H1 (cell line): ENCODE measurements around the gene SLC6A20. TPM values are rescaled to one million over a fixed set of nuclear protein-coding genes. Genes with fewer than 3 reads are reported as not detected.

ENCODE experiments used
- CTCF ChIA-PET: fragments of 300-600 bp; sonication (Branson Sonifier 250); formaldehyde crosslinking; loops from one replicate; lab custom pipeline; 2021; ENCODE audit not compliant: partially characterized antibody; lab: Charles Lee
- POLR2A ChIA-PET: fragments of 300-600 bp; sonication (Branson Sonifier 250); formaldehyde crosslinking; loops from one replicate; lab custom pipeline; 2021; ENCODE audit warnings: inconsistent platforms; ENCODE audit not compliant: partially characterized antibody; lab: Charles Lee
- DNase-seq, 2 experiments: peaks; one replicate each; pipeline versions ENCODE4 v3.0.0 to v3.0.0-alpha.2; 2010 to 2022; ENCODE audit warnings: low spot score in 2 of 2, low read depth in 1 of 2, mixed read lengths in 1 of 2
- FAIRE-seq: peaks from 2 replicates; lab custom pipeline; 2011; peaks lifted over from hg19 to GRCh38; lab: Jason Lieb, UNC
- H2AFZ ChIP-seq: 2 replicates; pipeline ENCODE4 v1.8.1; 2012; ENCODE audit warnings: low read length, inconsistent platforms
- H2AK5ac ChIP-seq: 2 replicates; pipeline ENCODE4 v1.6.1; 2013; ENCODE audit warnings: low read depth, low read length
- H2BK120ac ChIP-seq: replicated peaks from 2 replicates; pipeline ENCODE3; 2013; ENCODE audit warnings: low read depth, low read length, inconsistent platforms
- H2BK12ac ChIP-seq: 2 replicates; pipeline ENCODE4 v1.6.1; 2013; ENCODE audit warnings: low read depth, low read length
- H2BK15ac ChIP-seq: 2 replicates; pipeline ENCODE4 v1.6.1; 2013; ENCODE audit warnings: low read length
- H2BK20ac ChIP-seq: 2 replicates; pipeline ENCODE4 v1.6.1; 2013; ENCODE audit warnings: low read length
- H2BK5ac ChIP-seq: 2 replicates; pipeline ENCODE4 v1.6.1; 2013; ENCODE audit warnings: low read depth, low read length
- H3K14ac ChIP-seq: 2 replicates; pipeline ENCODE4 v1.6.1; 2013; ENCODE audit warnings: inconsistent platforms; ENCODE audit not compliant: insufficient read length
- H3K18ac ChIP-seq: 2 replicates; pipeline ENCODE4 v1.6.1; 2013; ENCODE audit warnings: low read length; ENCODE audit errors: extremely low read depth
- H3K23ac ChIP-seq: 2 replicates; pipeline ENCODE4 v1.6.1; 2013; ENCODE audit warnings: inconsistent platforms; ENCODE audit not compliant: insufficient read length
- H3K23me2 ChIP-seq: 2 replicates; pipeline ENCODE4 v1.6.1; 2013; ENCODE audit warnings: low read depth, low read length
- H3K27ac ChIP-seq: 2 replicates; pipeline ENCODE4 v1.6.1; 2011; ENCODE audit warnings: low read depth, low read length, inconsistent platforms
- H3K27me3 ChIP-seq, 4 experiments: replicated peaks in 1 of 4; 1 replicate in 1 of 4; 2 replicates in 3 of 4; pipeline versions ENCODE4 v1.6.1 to v1.8.1; 2011 to 2013; ENCODE audit warnings: low read length in 3 of 4, mild to moderate bottlenecking in 3 of 4, inconsistent platforms in 2 of 4, mixed read lengths in 2 of 4, moderate library complexity in 1 of 4; ENCODE audit not compliant: control insufficient read depth in 3 of 4, insufficient read depth in 3 of 4; ENCODE audit errors: extremely low read depth in 1 of 4
- H3K36me3 ChIP-seq, 4 experiments: 2 replicates each; pipeline versions ENCODE4 v1.6.1 to v1.8.1; 2011 to 2013; ENCODE audit warnings: mild to moderate bottlenecking in 4 of 4, low read length in 3 of 4, moderate library complexity in 2 of 4, control low read depth in 1 of 4, inconsistent platforms in 1 of 4; ENCODE audit not compliant: insufficient read depth in 4 of 4, control insufficient read depth in 2 of 4
- H3K4ac ChIP-seq: replicated peaks from 2 replicates; pipeline ENCODE3; 2013; ENCODE audit warnings: low read length, low read depth, mixed read lengths, inconsistent platforms; ENCODE audit not compliant: insufficient read length
- H3K4me1 ChIP-seq, 4 experiments: replicated peaks in 1 of 4; 1 replicate in 1 of 4; 2 replicates in 3 of 4; pipeline versions ENCODE4 v1.6.1 to v1.8.1; 2011 to 2013; ENCODE audit warnings: low read length in 3 of 4, inconsistent platforms in 2 of 4, mixed read lengths in 1 of 4; ENCODE audit not compliant: insufficient read depth in 4 of 4, control insufficient read depth in 3 of 4
- H3K4me2 ChIP-seq, 2 experiments: 2 replicates each; pipeline versions ENCODE4 v1.6.1 to v1.8.1; 2011 to 2013; ENCODE audit warnings: low read depth in 2 of 2, low read length in 2 of 2, control low read depth in 1 of 2, inconsistent platforms in 1 of 2, mild to moderate bottlenecking in 1 of 2; ENCODE audit not compliant: insufficient read depth in 1 of 2
- H3K4me3 ChIP-seq, 4 experiments: fragments of 200-600, 300-600 bp in 1 of 4; sonication (generic), shearing (Covaris generic), sonication (Bioruptor Twin) in 1 of 4; 2 replicates each; pipeline versions ENCODE4 v1.5.1 to v1.8.1; 2011 to 2016; ENCODE audit warnings: low read length in 4 of 4, low read depth in 3 of 4, control low read depth in 2 of 4, inconsistent platforms in 2 of 4, mild to moderate bottlenecking in 2 of 4, mixed read lengths in 1 of 4, moderate library complexity in 1 of 4; ENCODE audit not compliant: insufficient read depth in 2 of 4; ENCODE audit errors: extremely low read depth in 1 of 4
- H3K56ac ChIP-seq: replicated peaks from 2 replicates; pipeline ENCODE3; 2013; ENCODE audit warnings: low read depth, mild to moderate bottlenecking, mixed read lengths, low read length, inconsistent platforms; ENCODE audit not compliant: insufficient read length
- H3K79me1 ChIP-seq: 2 replicates; pipeline ENCODE4 v1.6.1; 2013; ENCODE audit warnings: low read depth, low read length, control low read depth
- H3K79me2 ChIP-seq, 2 experiments: 2 replicates each; pipeline versions ENCODE4 v1.6.1 to v1.8.1; 2012 to 2013; ENCODE audit warnings: low read length in 2 of 2, mild to moderate bottlenecking in 2 of 2, inconsistent platforms in 1 of 2; ENCODE audit not compliant: insufficient read depth in 2 of 2, control insufficient read depth in 1 of 2
- H3K9ac ChIP-seq, 4 experiments: replicated peaks in 1 of 4; 1 replicate in 1 of 4; 2 replicates in 3 of 4; pipeline versions ENCODE4 v1.6.1 to v1.8.1; 2011 to 2013; ENCODE audit warnings: low read depth in 3 of 4, low read length in 3 of 4, control low read depth in 2 of 4, mild to moderate bottlenecking in 2 of 4, moderate library complexity in 2 of 4, inconsistent platforms in 1 of 4; ENCODE audit errors: extremely low read depth in 1 of 4
- H3K9me3 ChIP-seq, 2 experiments: 2 replicates each; pipeline versions ENCODE4 v1.6.1 to v1.8.1; 2012 to 2013; ENCODE audit warnings: mild to moderate bottlenecking in 2 of 2, moderate library complexity in 2 of 2, control low read depth in 1 of 2, inconsistent platforms in 1 of 2, low read depth in 1 of 2, low read length in 1 of 2, mixed read lengths in 1 of 2; ENCODE audit not compliant: insufficient read depth in 2 of 2
- H4K20me1 ChIP-seq, 2 experiments: replicated peaks in 1 of 2; 2 replicates each; pipeline versions ENCODE3 to v1.8.1; 2011 to 2013; ENCODE audit warnings: inconsistent platforms in 2 of 2, low read length in 2 of 2, mild to moderate bottlenecking in 1 of 2; ENCODE audit not compliant: insufficient read depth in 2 of 2, control insufficient read depth in 1 of 2
- H4K5ac ChIP-seq: 2 replicates; pipeline ENCODE4 v1.6.1; 2013; ENCODE audit warnings: low read length, low read depth, mixed read lengths, inconsistent platforms; ENCODE audit not compliant: insufficient read length
- H4K8ac ChIP-seq: 2 replicates; pipeline ENCODE4 v1.8.0; 2013; ENCODE audit warnings: mild to moderate bottlenecking, moderate library complexity, low read length, inconsistent platforms; ENCODE audit not compliant: insufficient read depth; ENCODE audit errors: extremely low read depth
- H4K91ac ChIP-seq: replicated peaks from 2 replicates; pipeline ENCODE3; 2013; ENCODE audit warnings: low read length, mixed read lengths, inconsistent platforms; ENCODE audit not compliant: insufficient read length
- ASH2L ChIP-seq: fragments of 200-600, 300-600 bp; sonication (generic); IDR thresholded peaks from one replicate; pipeline ENCODE4 v1.7.1; 2017; ENCODE audit warnings: low read length
- BACH1 ChIP-seq: IDR thresholded peaks from 2 replicates; pipeline ENCODE4 v1.6.1; 2012; ENCODE audit warnings: low read length, improper control_type of control experiment
- CEBPB ChIP-seq: IDR thresholded peaks from 2 replicates; pipeline ENCODE4 v1.6.1; 2012; ENCODE audit warnings: low read depth, low read length
- CHD1 ChIP-seq: IDR thresholded peaks from 2 replicates; pipeline ENCODE4 v1.6.1; 2012; ENCODE audit warnings: low read depth, low read length, improper control_type of control experiment
- CHD2 ChIP-seq: IDR thresholded peaks from 2 replicates; pipeline ENCODE4 v1.6.1; 2012; ENCODE audit warnings: low read length, improper control_type of control experiment
- HDAC6 ChIP-seq: IDR thresholded peaks from one replicate; pipeline ENCODE4 v1.7.1; 2012; ENCODE audit warnings: low read depth, mild to moderate bottlenecking, inconsistent platforms, low read length, moderate library complexity
- JUN ChIP-seq: IDR thresholded peaks from 2 replicates; pipeline ENCODE4 v1.6.1; 2011; ENCODE audit warnings: low read depth, mild to moderate bottlenecking, improper control_type of control experiment, low read length
- KDM4A ChIP-seq: IDR thresholded peaks from one replicate; pipeline ENCODE4 v1.7.1; 2012; ENCODE audit warnings: low read depth, mild to moderate bottlenecking, moderate library complexity, low read length, inconsistent platforms; ENCODE audit not compliant: severe bottlenecking
- POLR2A ChIP-seq, 2 experiments: IDR thresholded peaks; 1 replicate in 1 of 2; 2 replicates in 1 of 2; pipeline ENCODE4 v1.6.1; 2011; ENCODE audit warnings: low read depth in 2 of 2, low read length in 2 of 2, mild to moderate bottlenecking in 2 of 2; ENCODE audit errors: control extremely low read depth in 1 of 2
- SP1 ChIP-seq: IDR thresholded peaks from 2 replicates; pipeline ENCODE4 v1.6.1; 2011; ENCODE audit warnings: low read depth, low read length
- SP4 ChIP-seq: IDR thresholded peaks from 2 replicates; pipeline ENCODE4 v1.6.1; 2012; ENCODE audit warnings: low read length, inconsistent platforms
- TAF7 ChIP-seq: optimal IDR thresholded peaks from 2 replicates; pipeline ENCODE3; 2011; ENCODE audit warnings: low read depth, mild to moderate bottlenecking, inconsistent platforms, low read length, moderate library complexity, borderline replicate concordance
- TEAD4 ChIP-seq: IDR thresholded peaks from 2 replicates; pipeline ENCODE4 v1.6.1; 2012; ENCODE audit warnings: low read depth, low read length, inconsistent platforms, mixed read lengths
- WGBS, 2 experiments: shearing (Covaris generic) in 1 of 2; methylation state at CpG; one replicate each; pipeline versions ENCODE4 v1.1.6 to v1.1.7; 2013 to 2015; ENCODE audit warnings: low lambda C conversion rate in 2 of 2, mixed read lengths in 2 of 2, inconsistent platforms in 1 of 2, low coverage in 1 of 2, missing lambda C conversion rate in 1 of 2; ENCODE audit not compliant: insufficient replicate concordance in 2 of 2, insufficient coverage in 1 of 2, insufficient read length in 1 of 2; ENCODE audit errors: extremely low coverage in 1 of 2, missing lambda C conversion rate in 1 of 2; 5-methylcytosine and 5-hydroxymethylcytosine counted together
- polyA plus RNA-seq, 7 experiments: library from polyadenylated mRNA; depleted of rRNA in 3 of 7; stranded (reverse) in 5 of 7; unstranded in 2 of 7; fragments of >200 nt in 5 of 7; fragments of 200-250 nt in 2 of 7; gene quantifications; 1 replicate in 5 of 7; 2 replicates in 1 of 7; 4 replicates in 1 of 7; pipeline versions ENCODE4 v1.2.1 to v1.2.3, GENCODE V29; 2011 to 2013; ENCODE audit warnings: missing spikeins in 2 of 7, mixed read lengths in 2 of 7
- total RNA-seq: library from RNA; stranded (reverse); fragmentation: NEBNext Ultra II Directional; extraction: Animal tissue kit (Norgen Biotek cat#: 25700); gene quantifications from 2 replicates; pipeline ENCODE4 v1.2.1, GENCODE V29; 2021
- TF ChIP-seq, protein P1 (sequence below): IDR thresholded peaks from 2 replicates; pipeline ENCODE4 v1.6.1; 2011; ENCODE audit warnings: low read depth, mild to moderate bottlenecking, low read length; ENCODE audit not compliant: insufficient read depth
- TF ChIP-seq, protein P2 (sequence below): IDR thresholded peaks from 2 replicates; pipeline ENCODE4 v1.6.1; 2012; ENCODE audit warnings: inconsistent platforms

Gene SLC6A20
- total and polyA plus RNA-seq, 2 of the 8 experiments (the other 6 are each of a cell fraction or from before 2014, with no cell fraction given): 0.05 TPM; not detected in 1

DNA sequence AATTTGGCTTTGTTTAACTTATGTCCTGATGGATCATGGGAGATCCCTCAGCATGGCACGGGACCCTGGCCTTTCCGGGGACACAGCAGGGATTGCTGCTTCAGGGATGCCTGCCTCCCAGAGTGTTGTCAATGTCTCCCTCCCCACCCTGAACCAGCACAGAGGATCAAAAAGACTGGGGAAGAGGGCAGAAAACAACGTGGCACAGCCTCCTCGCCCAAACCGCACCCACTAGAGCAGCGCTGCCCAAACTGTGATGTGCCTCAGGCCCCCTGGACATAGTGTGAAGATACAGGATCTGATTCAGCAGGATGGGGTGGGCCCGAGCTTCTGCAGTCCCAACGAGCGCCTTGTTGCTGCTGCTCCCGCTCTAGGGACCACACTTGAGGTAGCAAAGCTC is 34.5 kb downstream of the SLC6A20 start:
- Histone ChIP-seq H4K20me1 (no peaks in the 10 kb centered on the region), H3K79me1 (no peaks in the 10 kb centered on the region), H3K56ac (no peak overlapping the region), H3K9ac (no peak overlapping the region), H3K4me2 (no peak overlapping the region), H2BK20ac (no peak overlapping the region), H3K18ac (no peak overlapping the region), H3K4me1 (peaks cover 0 to 5% (median 4%) of the 10 kb centered on the region in 4 experiments; a peak in 3 of 7 replicates), H2AFZ (no peak overlapping the region), H4K5ac (no peak overlapping the region), H4K8ac (no peak overlapping the region), H3K27me3 (no peaks in the 10 kb centered on the region; a peak in 1 of 7 replicates), H3K79me2 (no peaks in the 10 kb centered on the region), H3K4me3 (no peak overlapping the region), H3K23me2 (no peaks in the 10 kb centered on the region), H2BK120ac (no peak overlapping the region), H2BK15ac (no peak overlapping the region; the same call in 1 of the 2 replicates), H2AK5ac (no peak overlapping the region), H3K23ac (no peak overlapping the region), H3K4ac (no peak overlapping the region), H4K91ac (no peak overlapping the region), H3K14ac (no peak overlapping the region), H2BK5ac (no peak overlapping the region), H3K36me3 (no peaks in the 10 kb centered on the region), H3K27ac (no peak overlapping the region), H2BK12ac (0 out of 2 replicates have a peak overlapping the region, but pooled peaks have one; percentile 81), H3K9me3 (no peaks in the 10 kb centered on the region)
- peak in 1 of 2 experiments; percentile 41 for DNase-seq
- FAIRE-seq: no peak
- POLR2A ChIA-PET: interaction anchor here (1.2 kb wide), 1 partner anchor 71 kb away, joined by 4 read pairs; no protein-coding TSS in a partner anchor
- CTCF ChIA-PET: interaction anchor here (0.9 to 6.1 kb wide), 16 partner anchors 9 to 515 kb away, joined by 3 to 64 read pairs (median 7); partner anchors contain the start of genes CCR9, LIMD1 and SLC6A20
- 94% methylated on average over 10 of the region's 10 CpGs; no CpG with 5 or more reads in 1 of the 2 experiments for WGBS, 2 experiments
- TF ChIP-seq BACH1: no peak
- TF ChIP-seq ASH2L: no peak
- no peak for TF ChIP-seq KDM4A
- TF ChIP-seq, protein P1, sequence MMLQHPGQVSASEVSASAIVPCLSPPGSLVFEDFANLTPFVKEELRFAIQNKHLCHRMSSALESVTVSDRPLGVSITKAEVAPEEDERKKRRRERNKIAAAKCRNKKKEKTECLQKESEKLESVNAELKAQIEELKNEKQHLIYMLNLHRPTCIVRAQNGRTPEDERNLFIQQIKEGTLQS: no peak
- no peak for TF ChIP-seq TAF7
- TF ChIP-seq TEAD4: no peak
- TF ChIP-seq SP1: no peak
- no peak for TF ChIP-seq JUN
- TF ChIP-seq SP4: no peak
- TF ChIP-seq CHD1: no peak
- no peak for TF ChIP-seq POLR2A (IDR thresholded peaks at IDR 0.05; ENCODE audit: control extremely low read depth in 1 of 2, low read depth in 2 of 2, low read length in 2 of 2)
- TF ChIP-seq, protein P2, sequence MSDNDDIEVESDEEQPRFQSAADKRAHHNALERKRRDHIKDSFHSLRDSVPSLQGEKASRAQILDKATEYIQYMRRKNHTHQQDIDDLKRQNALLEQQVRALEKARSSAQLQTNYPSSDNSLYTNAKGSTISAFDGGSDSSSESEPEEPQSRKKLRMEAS: no peak
- no peak for TF ChIP-seq CHD2
- no peak for TF ChIP-seq HDAC6
- no peak for TF ChIP-seq CEBPB
